Liver (tissue), 3 donors: ENCODE measurements around the gene SMPDL3A.

Source experiments
- EGR1 ChIP-seq, 2 donors: IDR thresholded peaks; 2 replicates each; pipeline ENCODE4 v1.6.1; 2016 to 2018; ENCODE audit warnings: antibody characterized with exemption in 2 of 2, low read depth in 2 of 2
- JUND ChIP-seq, 2 donors: IDR thresholded peaks; 2 replicates each; pipeline ENCODE4 v1.6.1; 2016; ENCODE audit warnings: antibody characterized with exemption in 2 of 2
- TF ChIP-seq, protein P1 (sequence below): fragments of 150-350 bp; IDR thresholded peaks from 2 replicates; pipeline ENCODE4 v1.5.1; 2017; ENCODE audit warnings: improper control_type of control experiment, low read depth, low read length; ENCODE audit not compliant: missing input control
- donor health status: healthy.
- donor health status: healthy.

DNA sequence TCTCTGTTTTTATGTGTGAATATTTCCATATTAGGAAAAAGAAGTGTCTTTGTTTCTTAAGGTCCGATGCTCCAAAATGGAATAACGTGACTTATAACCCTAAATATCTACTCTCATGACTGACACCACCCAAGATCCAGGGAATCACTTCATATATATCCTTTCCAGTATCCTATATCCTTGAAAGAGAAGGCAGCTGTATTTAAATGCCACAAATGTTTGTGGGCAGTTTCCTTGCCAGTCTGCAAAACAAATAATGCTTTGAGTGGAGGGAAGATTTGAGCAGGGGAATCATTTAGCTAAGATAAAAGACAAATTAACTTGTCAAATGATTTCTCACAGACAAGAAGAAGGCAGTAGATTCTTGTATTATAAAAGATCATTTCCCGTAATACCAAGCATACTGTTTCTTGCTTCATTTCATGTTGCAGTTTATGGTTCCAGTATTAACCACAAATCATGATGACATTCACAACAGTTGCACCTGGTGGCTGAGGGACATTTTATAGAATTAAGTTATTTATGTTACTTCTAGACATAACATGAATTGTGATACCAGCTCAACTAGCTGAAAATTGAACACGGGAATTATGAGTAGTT, 39.5 kb upstream of the SMPDL3A start:
- TF ChIP-seq EGR1 (IDR thresholded peaks at IDR 0.05; ENCODE audit: low read depth in 2 of 2) (no peak), JUND (IDR thresholded peaks at IDR 0.05) (no peak)
- TF ChIP-seq, protein P1, sequence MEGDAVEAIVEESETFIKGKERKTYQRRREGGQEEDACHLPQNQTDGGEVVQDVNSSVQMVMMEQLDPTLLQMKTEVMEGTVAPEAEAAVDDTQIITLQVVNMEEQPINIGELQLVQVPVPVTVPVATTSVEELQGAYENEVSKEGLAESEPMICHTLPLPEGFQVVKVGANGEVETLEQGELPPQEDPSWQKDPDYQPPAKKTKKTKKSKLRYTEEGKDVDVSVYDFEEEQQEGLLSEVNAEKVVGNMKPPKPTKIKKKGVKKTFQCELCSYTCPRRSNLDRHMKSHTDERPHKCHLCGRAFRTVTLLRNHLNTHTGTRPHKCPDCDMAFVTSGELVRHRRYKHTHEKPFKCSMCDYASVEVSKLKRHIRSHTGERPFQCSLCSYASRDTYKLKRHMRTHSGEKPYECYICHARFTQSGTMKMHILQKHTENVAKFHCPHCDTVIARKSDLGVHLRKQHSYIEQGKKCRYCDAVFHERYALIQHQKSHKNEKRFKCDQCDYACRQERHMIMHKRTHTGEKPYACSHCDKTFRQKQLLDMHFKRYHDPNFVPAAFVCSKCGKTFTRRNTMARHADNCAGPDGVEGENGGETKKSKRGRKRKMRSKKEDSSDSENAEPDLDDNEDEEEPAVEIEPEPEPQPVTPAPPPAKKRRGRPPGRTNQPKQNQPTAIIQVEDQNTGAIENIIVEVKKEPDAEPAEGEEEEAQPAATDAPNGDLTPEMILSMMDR, result no peak
